Omental fat pad (tissue), 4 donors: Measurements from ENCODE around the gene NR1I2. TPM values are rescaled to one million over a fixed set of nuclear protein-coding genes. Genes with fewer than 3 reads are reported as not detected.

Experiments
- ATAC-seq: fragments of 150-250 bp; one replicate; pipeline ENCODE4 v1.9.1; 2016; ENCODE audit warnings: mild to moderate bottlenecking, moderate library complexity; ENCODE audit not compliant: low FRiP score
- DNase-seq: peaks from one replicate; pipeline ENCODE4 v3.0.0-alpha.2; 2019; ENCODE audit warnings: low spot score
- CTCF ChIP-seq, 3 donors: fragments of 450-650 bp; IDR thresholded peaks; one replicate each; pipeline ENCODE4 v1.5.1; 2016 to 2017; ENCODE audit warnings: antibody characterized with exemption in 3 of 3, mild to moderate bottlenecking in 3 of 3, moderate library complexity in 2 of 3
- total RNA-seq, 4 donors: library from RNA; depleted of rRNA; stranded (reverse); fragments of >200 nt; gene quantifications; one replicate each; pipeline ENCODE4 v1.1.0, GENCODE V29; 2016

The NR1I2 gene
- total RNA-seq, 4 donors from 2014 or later, result 0.38 TPM; not detected in 3

GRCh38 chr3:119778176-119778575 is 3.7 kb upstream of the NR1I2 start:
- ATAC-seq, result no peak
- TF ChIP-seq CTCF (IDR thresholded peaks at IDR 0.05), result no peak
- no peak for DNase-seq

- ATAC-seq (no peak), DNase-seq (no peak)
- no peak for TF ChIP-seq CTCF (IDR thresholded peaks at IDR 0.05)
Observed at GRCh38 chr3:119778811-119779210, 3.1 kb upstream of the NR1I2 start.

GRCh38 chr3:119779731-119780383 is 2.0 kb upstream of the NR1I2 start:
- no peak for ATAC-seq

GRCh38 chr3:119782460-119782859 is 559 bp downstream of the NR1I2 start:
- ATAC-seq, result no peak
- DNase-seq, result no peak
- TF ChIP-seq CTCF (IDR thresholded peaks at IDR 0.05), result no peak

More at GRCh38 chr3:119779731-119780383, 2.0 kb upstream of the NR1I2 start:
- TF ChIP-seq CTCF (IDR thresholded peaks at IDR 0.05), result no peak
- DNase-seq, result no peak

- no peak for TF ChIP-seq CTCF (IDR thresholded peaks at IDR 0.05)
- DNase-seq, result no peak
- ATAC-seq, result no peak
Observed at GRCh38 chr3:119783255-119783654, 1.4 kb downstream of the NR1I2 start.

- no peak for TF ChIP-seq CTCF (IDR thresholded peaks at IDR 0.05)
- DNase-seq, result no peak
- no peak for ATAC-seq
Observed at GRCh38 chr3:119783883-119784282, 2.0 kb downstream of the NR1I2 start.

- ATAC-seq (no peak), DNase-seq (no peak)
- TF ChIP-seq CTCF (IDR thresholded peaks at IDR 0.05), result no peak
Observed at GRCh38 chr3:119786409-119786808, 4.5 kb downstream of the NR1I2 start.
